Activated gamma-delta T cell (primary cell): ENCODE results near the gene OXT.
"Not testable (repeated sequence)": the region's sequence is repeated elsewhere in the genome, so short reads cannot be mapped to it uniquely, and the experiment has no call there.

Source experiments
- DNase-seq: peaks from one replicate; lab custom pipeline; 2025; lab: John Stamatoyannopoulos, UW

Gene OXT

GRCh38 chr20:3047486-3048419 is 23.7 kb upstream of the OXT start:
- DNase-seq: no peak

GRCh38 chr20:3051385-3052019 is 19.9 kb upstream of the OXT start:
- no peak for DNase-seq

GRCh38 chr20:3059489-3059888 is 11.9 kb upstream of the OXT start:
- no peak for DNase-seq

- DNase-seq: not testable (repeated sequence)
Measured at GRCh38 chr20:3064119-3064518, 7.3 kb upstream of the OXT start.

GRCh38 chr20:3067139-3068014 is 4.0 kb upstream of the OXT start:
- DNase-seq: no peak

GRCh38 chr20:3068075-3068474 is 3.3 kb upstream of the OXT start:
- no peak for DNase-seq

GRCh38 chr20:3068986-3069900 is 2.2 kb upstream of the OXT start:
- no peak for DNase-seq

GRCh38 chr20:3070725-3071124 is 695 bp upstream of the OXT start:
- no peak for DNase-seq

- DNase-seq: no peak
Measured at GRCh38 chr20:3071266-3071609, 182 bp upstream of the OXT start.

GRCh38 chr20:3072530-3073250 is 1.3 kb downstream of the OXT start:
- no peak for DNase-seq

- DNase-seq: not testable (repeated sequence)
Measured at GRCh38 chr20:3073251-3073643, 1.8 kb downstream of the OXT start.

- DNase-seq: no peak
Measured at GRCh38 chr20:3074812-3075211, 3.4 kb downstream of the OXT start.

GRCh38 chr20:3075315-3075714 is 3.9 kb downstream of the OXT start:
- DNase-seq: not testable (repeated sequence)

- no peak for DNase-seq
Measured at GRCh38 chr20:3077618-3078134, 6.3 kb downstream of the OXT start.

GRCh38 chr20:3080939-3081388 is 9.5 kb downstream of the OXT start:
- no peak for DNase-seq

- no peak for DNase-seq
Measured at GRCh38 chr20:3081641-3082040, 10.2 kb downstream of the OXT start.

- DNase-seq: no peak
Measured at GRCh38 chr20:3082306-3082951, 11.0 kb downstream of the OXT start.

GRCh38 chr20:3082955-3083952 is 11.8 kb downstream of the OXT start:
- DNase-seq: no peak
